ENCODE measurements around the gene MYO18B.
"Not testable (repeated sequence)": the region's sequence is repeated elsewhere in the genome, so short reads cannot be mapped to it uniquely, and the experiment has no call there.

MYO18B gene

GRCh38 chr22:25953919-25954318 is 211.9 kb downstream of the MYO18B start:
- DNase-seq: no peak

GRCh38 chr22:25955323-25955722 is 213.3 kb downstream of the MYO18B start:
- DNase-seq: no peak

- DNase-seq: no peak
Measured at GRCh38 chr22:25956801-25957200, 214.8 kb downstream of the MYO18B start.

GRCh38 chr22:25959818-25960774 is 218.1 kb downstream of the MYO18B start:
- DNase-seq: no peak

GRCh38 chr22:25961699-25962098 is 219.7 kb downstream of the MYO18B start:
- no peak for DNase-seq

- DNase-seq: no peak
Measured at GRCh38 chr22:25962711-25963110, 220.7 kb downstream of the MYO18B start.

GRCh38 chr22:25964961-25965730 is 223.2 kb downstream of the MYO18B start:
- DNase-seq: peak; percentile 75

- peak; percentile 34 for DNase-seq
Measured at GRCh38 chr22:25966448-25966913, 224.5 kb downstream of the MYO18B start.

- no peak for DNase-seq
Measured at GRCh38 chr22:25969286-25969685, 227.3 kb downstream of the MYO18B start.

- DNase-seq: no peak
Measured at GRCh38 chr22:25969901-25970300, 227.9 kb downstream of the MYO18B start.

- peak; percentile 55 for DNase-seq
Measured at GRCh38 chr22:25970374-25970911, 228.5 kb downstream of the MYO18B start.

- DNase-seq: no peak
Measured at GRCh38 chr22:25970999-25971811, 229.2 kb downstream of the MYO18B start.

GRCh38 chr22:25972397-25972796 is 230.4 kb downstream of the MYO18B start:
- DNase-seq: no peak

GRCh38 chr22:25976356-25976755 is 234.4 kb downstream of the MYO18B start:
- no peak for DNase-seq

- DNase-seq: no peak
Measured at GRCh38 chr22:25979968-25980367, 238.0 kb downstream of the MYO18B start.

GRCh38 chr22:25984911-25985310 is 242.9 kb downstream of the MYO18B start:
- DNase-seq: not testable (repeated sequence)

- DNase-seq: no peak
Measured at GRCh38 chr22:25987948-25988347, 246.0 kb downstream of the MYO18B start.

- no peak for DNase-seq
Measured at GRCh38 chr22:25990940-25991339, 249.0 kb downstream of the MYO18B start.

GRCh38 chr22:25992331-25992730 is 250.3 kb downstream of the MYO18B start:
- no peak for DNase-seq

- no peak for DNase-seq
Measured at GRCh38 chr22:25996669-25997068, 254.7 kb downstream of the MYO18B start.

- DNase-seq: no peak
Measured at GRCh38 chr22:25997886-25998775, 256.1 kb downstream of the MYO18B start.
